Keratinocyte (primary cell): Measurements from ENCODE around the gene IGFBP7. TPM values are rescaled to one million over a fixed set of nuclear protein-coding genes. Genes with fewer than 3 reads are reported as not detected.

Experiments used
- DNase-seq: peaks from one replicate; pipeline ENCODE4 v3.0.0-alpha.2; 2011; ENCODE audit warnings: low read depth, missing footprints, low spot score
- FAIRE-seq: peaks from 2 replicates; lab custom pipeline; 2011; peaks lifted over from hg19 to GRCh38; lab: Jason Lieb, UNC
- H2AFZ ChIP-seq: 2 replicates; pipeline ENCODE4 v1.6.0; 2012; ENCODE audit warnings: low read length, control low read depth, inconsistent platforms; ENCODE audit not compliant: control insufficient read depth
- H3K27ac ChIP-seq: 2 replicates; pipeline ENCODE4 v1.5.1; 2011; ENCODE audit warnings: low read length; ENCODE audit not compliant: control insufficient read depth, insufficient read depth
- H3K27me3 ChIP-seq: 3 replicates; pipeline ENCODE4 v1.6.0; 2011; ENCODE audit warnings: low read length; ENCODE audit not compliant: control insufficient read depth, insufficient read depth; ENCODE audit errors: extremely low read depth
- H3K36me3 ChIP-seq, 2 experiments: 2 replicates in 1 of 2; 3 replicates in 1 of 2; pipeline ENCODE4 v1.5.1; 2011; ENCODE audit warnings: low read length in 2 of 2, mild to moderate bottlenecking in 1 of 2; ENCODE audit not compliant: control insufficient read depth in 2 of 2, insufficient read depth in 2 of 2; ENCODE audit errors: extremely low read depth in 1 of 2
- H3K4me1 ChIP-seq: 3 replicates; pipeline ENCODE4 v1.5.1; 2011; ENCODE audit warnings: low read length; ENCODE audit not compliant: control insufficient read depth, insufficient read depth; ENCODE audit errors: extremely low read depth
- H3K4me2 ChIP-seq: 3 replicates; pipeline ENCODE4 v1.6.0; 2011; ENCODE audit warnings: low read depth, low read length; ENCODE audit not compliant: control insufficient read depth, insufficient read depth; ENCODE audit errors: extremely low read depth
- H3K4me3 ChIP-seq, 3 experiments: fragments of 200-600 bp in 1 of 3; sonication (generic) in 1 of 3; 2 replicates in 2 of 3; 3 replicates in 1 of 3; pipeline ENCODE4 v1.5.1; 2011 to 2016; ENCODE audit warnings: low read length in 3 of 3, mild to moderate bottlenecking in 3 of 3, control low read depth in 2 of 3, inconsistent platforms in 1 of 3, low read depth in 1 of 3, mixed read lengths in 1 of 3, mixed run types in 1 of 3, moderate library complexity in 1 of 3; ENCODE audit not compliant: control insufficient read depth in 2 of 3, insufficient read depth in 2 of 3; ENCODE audit errors: extremely low read depth in 1 of 3
- H3K79me2 ChIP-seq: 2 replicates; pipeline ENCODE4 v1.6.0; 2012; ENCODE audit warnings: low read length; ENCODE audit not compliant: control insufficient read depth, insufficient read depth
- H3K9ac ChIP-seq: 3 replicates; pipeline ENCODE4 v1.6.0; 2011; ENCODE audit warnings: low read length; ENCODE audit not compliant: control insufficient read depth, insufficient read depth; ENCODE audit errors: extremely low read depth
- H3K9me1 ChIP-seq: 3 replicates; pipeline ENCODE4 v1.6.0; 2011; ENCODE audit warnings: low read length; ENCODE audit not compliant: control insufficient read depth, insufficient read depth; ENCODE audit errors: extremely low read depth
- H3K9me3 ChIP-seq: 2 replicates; pipeline ENCODE4 v1.5.1; 2012; ENCODE audit warnings: low read depth, low read length; ENCODE audit not compliant: control insufficient read depth
- H4K20me1 ChIP-seq: 3 replicates; pipeline ENCODE4 v1.6.0; 2011; ENCODE audit warnings: low read length; ENCODE audit not compliant: control insufficient read depth, insufficient read depth; ENCODE audit errors: extremely low read depth
- CTCF ChIP-seq, 3 experiments: IDR thresholded peaks in 1 of 3; conservative IDR thresholded peaks in 1 of 3; optimal IDR thresholded peaks in 1 of 3; 2 replicates in 2 of 3; 3 replicates in 1 of 3; pipeline versions ENCODE3 to v1.5.1; 2011; ENCODE audit warnings: low read length in 3 of 3, mild to moderate bottlenecking in 3 of 3, moderate library complexity in 2 of 3, control low read depth in 1 of 3, inconsistent platforms in 1 of 3; ENCODE audit not compliant: insufficient read depth in 2 of 3; ENCODE audit errors: extremely low read depth in 1 of 3
- EZH2 ChIP-seq: IDR thresholded peaks from one replicate; pipeline ENCODE4 v1.6.1; 2012; ENCODE audit warnings: inconsistent platforms, mild to moderate bottlenecking, low read length, moderate library complexity
- dilution Hi-C: fragments of 300-500 bp; cut with MboI; formaldehyde crosslinking; loops from one replicate; pipeline ENCODE4 v1.7.0; 2020; ENCODE audit warnings: low sequenced_read_pairs; ENCODE audit not compliant: extremely low pct_ligation_motif_present
- polyA plus RNA-seq, 5 experiments: library from polyadenylated mRNA; depleted of rRNA in 3 of 5; stranded (reverse) in 3 of 5; stranded (forward) in 1 of 5; unstranded in 1 of 5; fragments of >200 nt; gene quantifications; 1 replicate in 1 of 5; 2 replicates in 3 of 5; 3 replicates in 1 of 5; pipeline versions ENCODE4 v1.2.1 to v1.2.3, GENCODE V29; 2011 to 2012; ENCODE audit warnings: missing spikeins in 2 of 5, low read depth in 1 of 5, low replicate concordance in 1 of 5

IGFBP7 gene
- polyA plus RNA-seq, 1 donor (not counting 4 experiments of a cell fraction or from before 2014, with no cell fraction given) = 413 TPM

- DNase-seq = no peak
- FAIRE-seq = peak; percentile 51
These were observed 26.1 kb upstream of the IGFBP7 start for GRCh38 chr4:57136281-57136680.

GRCh38 chr4:57132743-57133137 lies 22.6 kb upstream of the IGFBP7 start:
- FAIRE-seq = no peak
- Histone ChIP-seq H3K9me3 (peaks cover 2% of the 10 kb centered on the region), H3K27me3 (no peaks in the 10 kb centered on the region), H3K79me2 (no peaks in the 10 kb centered on the region), H3K36me3 (no peaks in the 10 kb centered on the region), H3K4me3 (no peak overlapping the region), H3K9ac (no peak overlapping the region), H2AFZ (no peak overlapping the region), H3K27ac (no peak overlapping the region), H3K4me1 (peaks cover 27% of the 10 kb centered on the region), H3K4me2 (no peak overlapping the region), H3K9me1 (no peaks in the 10 kb centered on the region), H4K20me1 (no peaks in the 10 kb centered on the region)
- TF ChIP-seq EZH2 = no peak
- TF ChIP-seq CTCF (optimal IDR thresholded peaks at IDR 0.05 in 1 of 3, IDR thresholded peaks at IDR 0.05 in 1 of 3, conservative IDR thresholded peaks at IDR 0.05 in 1 of 3; ENCODE audit: extremely low read depth in 1 of 3, insufficient read depth in 2 of 3, low read length in 3 of 3) = no peak
- DNase-seq = no peak
- dilution Hi-C loops = no loop called here

More at GRCh38 chr4:57136281-57136680, 26.1 kb upstream of the IGFBP7 start:
- no peaks in the 10 kb centered on the region for H3K9me1 ChIP-seq
- H3K4me2 ChIP-seq = no peak overlapping the region
- no peaks in the 10 kb centered on the region for H4K20me1 ChIP-seq
- H3K79me2 ChIP-seq = no peaks in the 10 kb centered on the region
- no peak overlapping the region for H3K9ac ChIP-seq
- H3K27me3 ChIP-seq = no peaks in the 10 kb centered on the region
- peaks cover 27% of the 10 kb centered on the region for H3K4me1 ChIP-seq
- dilution Hi-C loops = no loop called here
- no peak overlapping the region for H3K4me3 ChIP-seq
- peak overlapping the region; percentile 84 for H2AFZ ChIP-seq
- TF ChIP-seq EZH2 = no peak
- TF ChIP-seq CTCF (optimal IDR thresholded peaks at IDR 0.05 in 1 of 3, IDR thresholded peaks at IDR 0.05 in 1 of 3, conservative IDR thresholded peaks at IDR 0.05 in 1 of 3; ENCODE audit: extremely low read depth in 1 of 3, insufficient read depth in 2 of 3, low read length in 3 of 3) = no peak
- no peaks in the 10 kb centered on the region for H3K9me3 ChIP-seq
- H3K36me3 ChIP-seq = no peaks in the 10 kb centered on the region
- H3K27ac ChIP-seq = peak overlapping the region; percentile 38
